Measurements from ENCODE around the gene MSH5. TPM values are rescaled to one million over a fixed set of nuclear protein-coding genes. Genes with fewer than 3 reads are reported as not detected.
A peak's percentile ranks its signal among the peaks of the same experiment; 100 is the strongest.
"Not testable (repeated sequence)": the region's sequence is repeated elsewhere in the genome, so short reads cannot be mapped to it uniquely, and the experiment has no call there.

MSH5 gene
- polyA plus RNA-seq, 1 donor, result 14.4 TPM

GRCh38 chr6:31806470-31807272, 66.9 kb downstream of the MSH5 start, which contains the start of gene LSM2:
Gene LSM2, minus strand, starts transcription at chr6:31806966. Its CDS starts 209 bp downstream, at chr6:31806757.
- DNase-seq, result peak; percentile 97

- not testable (repeated sequence) for DNase-seq
Observed at GRCh38 chr6:31808599-31808998, 68.8 kb downstream of the MSH5 start.

- no peak for DNase-seq
Observed at GRCh38 chr6:31811645-31812044, 71.8 kb downstream of the MSH5 start.

Other genes with a start within 250 kb of the MSH5 start
- 0.85 TPM for gene MICB, start 241.9 kb upstream of the MSH5 start, polyA plus RNA-seq (ENCODE audit: insufficient read length)
- not detected for gene MCCD1, start 211.0 kb upstream of the MSH5 start, polyA plus RNA-seq (ENCODE audit: insufficient read length)
- gene DDX39B, start 198.0 kb upstream of the MSH5 start, polyA plus RNA-seq (ENCODE audit: insufficient read length), result 420 TPM
- gene ATP6V1G2, start 193.4 kb upstream of the MSH5 start, polyA plus RNA-seq (ENCODE audit: insufficient read length), result 4.2 TPM
- gene NFKBIL1, start 192.4 kb upstream of the MSH5 start, polyA plus RNA-seq (ENCODE audit: insufficient read length), result 18.9 TPM
- gene LTA, start 167.7 kb upstream of the MSH5 start, polyA plus RNA-seq (ENCODE audit: insufficient read length), result not detected
- 0.12 TPM for gene TNF, start 164.4 kb upstream of the MSH5 start, polyA plus RNA-seq (ENCODE audit: insufficient read length)
- 1.5 TPM for gene LTB, start 157.6 kb upstream of the MSH5 start, polyA plus RNA-seq (ENCODE audit: insufficient read length)
- 8.3 TPM for gene LST1, start 153.7 kb upstream of the MSH5 start, polyA plus RNA-seq (ENCODE audit: insufficient read length)
- not detected for gene NCR3, start 147.0 kb upstream of the MSH5 start, polyA plus RNA-seq (ENCODE audit: insufficient read length)
- gene AIF1, start 124.8 kb upstream of the MSH5 start, polyA plus RNA-seq (ENCODE audit: insufficient read length), result 24.6 TPM
- gene PRRC2A, start 119.3 kb upstream of the MSH5 start, polyA plus RNA-seq (ENCODE audit: insufficient read length), result 166 TPM
- gene BAG6, start 87.3 kb upstream of the MSH5 start, polyA plus RNA-seq (ENCODE audit: insufficient read length), result 252 TPM
- 3.3 TPM for gene APOM, start 84.1 kb upstream of the MSH5 start, polyA plus RNA-seq (ENCODE audit: insufficient read length)
- gene C6orf47, start 79.2 kb upstream of the MSH5 start, polyA plus RNA-seq (ENCODE audit: insufficient read length), result 13.1 TPM
- 17.1 TPM for gene GPANK1, start 75.0 kb upstream of the MSH5 start, polyA plus RNA-seq (ENCODE audit: insufficient read length)
- gene CSNK2B, start 73.9 kb upstream of the MSH5 start, polyA plus RNA-seq (ENCODE audit: insufficient read length), result 127 TPM
- gene LY6G5B, start 70.0 kb upstream of the MSH5 start, polyA plus RNA-seq (ENCODE audit: insufficient read length), result 11.7 TPM
- 6.3 TPM for gene LY6G5C, start 58.9 kb upstream of the MSH5 start, polyA plus RNA-seq (ENCODE audit: insufficient read length)
- 54.6 TPM for gene ABHD16A, start 36.7 kb upstream of the MSH5 start, polyA plus RNA-seq (ENCODE audit: insufficient read length)
- not detected for gene LY6G6F, start 33.1 kb upstream of the MSH5 start, polyA plus RNA-seq (ENCODE audit: insufficient read length)
- gene LY6G6D, start 24.7 kb upstream of the MSH5 start, polyA plus RNA-seq (ENCODE audit: insufficient read length), result not detected
- 0.28 TPM for gene LY6G6C, start 18.3 kb upstream of the MSH5 start, polyA plus RNA-seq (ENCODE audit: insufficient read length)
- 0.71 TPM for gene MPIG6B, start 16.6 kb upstream of the MSH5 start, polyA plus RNA-seq (ENCODE audit: insufficient read length)
- 128 TPM for gene DDAH2, start 10.7 kb upstream of the MSH5 start, polyA plus RNA-seq (ENCODE audit: insufficient read length)
- gene CLIC1, start 3.5 kb upstream of the MSH5 start, polyA plus RNA-seq (ENCODE audit: insufficient read length), result 116 TPM
- gene SAPCD1, start 22.7 kb downstream of the MSH5 start, polyA plus RNA-seq (ENCODE audit: insufficient read length), result 2.4 TPM
- 2.5 TPM for gene VWA7, start 37.3 kb downstream of the MSH5 start, polyA plus RNA-seq (ENCODE audit: insufficient read length)
- gene VARS1, start 55.7 kb downstream of the MSH5 start, polyA plus RNA-seq (ENCODE audit: insufficient read length), result 48.6 TPM
- 51.7 TPM for gene LSM2, start 67.0 kb downstream of the MSH5 start, polyA plus RNA-seq (ENCODE audit: insufficient read length)
- 3.7 TPM for gene HSPA1L, start 75.3 kb downstream of the MSH5 start, polyA plus RNA-seq (ENCODE audit: insufficient read length)
- gene HSPA1A, start 75.5 kb downstream of the MSH5 start, polyA plus RNA-seq (ENCODE audit: insufficient read length), result 84.3 TPM
- gene HSPA1B, start 87.7 kb downstream of the MSH5 start, polyA plus RNA-seq (ENCODE audit: insufficient read length), result 61.2 TPM
- gene NEU1, start 122.8 kb downstream of the MSH5 start, polyA plus RNA-seq (ENCODE audit: insufficient read length), result 17.7 TPM
- gene SLC44A4, start 139.0 kb downstream of the MSH5 start, polyA plus RNA-seq (ENCODE audit: insufficient read length), result 0.23 TPM
- 33.6 TPM for gene EHMT2, start 157.7 kb downstream of the MSH5 start, polyA plus RNA-seq (ENCODE audit: insufficient read length)
- gene ZBTB12, start 162.1 kb downstream of the MSH5 start, polyA plus RNA-seq (ENCODE audit: insufficient read length), result 10.9 TPM
- 11.1 TPM for gene C2, start 187.7 kb downstream of the MSH5 start, polyA plus RNA-seq (ENCODE audit: insufficient read length)
- 1.7 TPM for gene CFB, start 206.1 kb downstream of the MSH5 start, polyA plus RNA-seq (ENCODE audit: insufficient read length)
- gene NELFE, start 219.0 kb downstream of the MSH5 start, polyA plus RNA-seq (ENCODE audit: insufficient read length), result 69.7 TPM
- 28.5 TPM for gene SKIC2, start 219.2 kb downstream of the MSH5 start, polyA plus RNA-seq (ENCODE audit: insufficient read length)
- gene DXO, start 232.1 kb downstream of the MSH5 start, polyA plus RNA-seq (ENCODE audit: insufficient read length), result 16.8 TPM
- 55.9 TPM for gene C4A, start 242.1 kb downstream of the MSH5 start, polyA plus RNA-seq (ENCODE audit: insufficient read length)